WERI-Rb-1 (cell line): Measurements from ENCODE around the gene MEIOB.

Experiments used
- DNase-seq: peaks from one replicate; pipeline ENCODE4 v3.0.0-alpha.2; 2020
- H3K27ac ChIP-seq: fragments of 250-450 bp; sonication (Bioruptor Pico); 2 replicates; pipeline ENCODE4 v1.5.1; 2020; ENCODE audit warnings: mild to moderate bottlenecking, moderate library complexity
- H3K27me3 ChIP-seq: fragments of 250-450 bp; sonication (Bioruptor Pico); 2 replicates; pipeline ENCODE4 v1.5.1; 2021; ENCODE audit warnings: mild to moderate bottlenecking, low read depth, moderate library complexity; ENCODE audit not compliant: insufficient read depth, severe bottlenecking
- H3K36me3 ChIP-seq: fragments of 250-450 bp; sonication (Bioruptor Pico); 2 replicates; pipeline ENCODE4 v1.5.1; 2020; ENCODE audit warnings: mild to moderate bottlenecking, moderate library complexity
- H3K4me3 ChIP-seq: 2 replicates; pipeline ENCODE4 v1.5.1; 2011; ENCODE audit warnings: low read depth, mild to moderate bottlenecking, control low read depth, low read length
- H3K9me3 ChIP-seq: fragments of 250-450 bp; sonication (Bioruptor Pico); 2 replicates; pipeline ENCODE4 v1.5.1; 2021; ENCODE audit warnings: mild to moderate bottlenecking, moderate library complexity; ENCODE audit not compliant: severe bottlenecking
- TF ChIP-seq, protein P1 (sequence below): IDR thresholded peaks from 2 replicates; pipeline ENCODE4 v1.5.1; 2011; ENCODE audit warnings: low read depth, mild to moderate bottlenecking, control low read depth, inconsistent platforms, low read length

Gene MEIOB

DNA sequence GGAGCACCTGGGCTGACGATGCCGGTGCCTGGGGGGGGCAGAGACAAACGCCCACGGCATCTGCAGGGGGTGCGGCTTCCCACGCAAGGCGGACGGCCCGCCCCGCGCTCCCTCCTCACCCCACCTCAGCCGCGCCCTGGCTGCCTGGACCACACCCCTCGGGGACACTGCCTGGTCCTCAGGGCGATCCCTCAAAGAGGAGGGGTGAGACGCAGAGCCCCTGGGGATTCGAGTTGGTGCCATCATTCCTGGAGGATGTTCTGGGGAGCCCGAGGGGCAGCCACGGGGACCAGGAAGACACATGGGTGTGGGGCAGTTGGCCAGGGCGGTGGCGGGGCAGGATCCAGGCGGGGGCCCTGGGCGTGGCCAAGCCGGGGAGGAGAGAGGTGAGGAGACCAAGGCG is 82.3 kb downstream of the MEIOB start:
- TF ChIP-seq, protein P1, sequence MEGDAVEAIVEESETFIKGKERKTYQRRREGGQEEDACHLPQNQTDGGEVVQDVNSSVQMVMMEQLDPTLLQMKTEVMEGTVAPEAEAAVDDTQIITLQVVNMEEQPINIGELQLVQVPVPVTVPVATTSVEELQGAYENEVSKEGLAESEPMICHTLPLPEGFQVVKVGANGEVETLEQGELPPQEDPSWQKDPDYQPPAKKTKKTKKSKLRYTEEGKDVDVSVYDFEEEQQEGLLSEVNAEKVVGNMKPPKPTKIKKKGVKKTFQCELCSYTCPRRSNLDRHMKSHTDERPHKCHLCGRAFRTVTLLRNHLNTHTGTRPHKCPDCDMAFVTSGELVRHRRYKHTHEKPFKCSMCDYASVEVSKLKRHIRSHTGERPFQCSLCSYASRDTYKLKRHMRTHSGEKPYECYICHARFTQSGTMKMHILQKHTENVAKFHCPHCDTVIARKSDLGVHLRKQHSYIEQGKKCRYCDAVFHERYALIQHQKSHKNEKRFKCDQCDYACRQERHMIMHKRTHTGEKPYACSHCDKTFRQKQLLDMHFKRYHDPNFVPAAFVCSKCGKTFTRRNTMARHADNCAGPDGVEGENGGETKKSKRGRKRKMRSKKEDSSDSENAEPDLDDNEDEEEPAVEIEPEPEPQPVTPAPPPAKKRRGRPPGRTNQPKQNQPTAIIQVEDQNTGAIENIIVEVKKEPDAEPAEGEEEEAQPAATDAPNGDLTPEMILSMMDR = no peak
- DNase-seq = no peak
- H3K9me3 ChIP-seq = no peaks in the 10 kb centered on the region
- no peak overlapping the region for H3K4me3 ChIP-seq
- H3K36me3 ChIP-seq = peaks cover 58% of the 10 kb centered on the region
- H3K27ac ChIP-seq = no peak overlapping the region
- no peaks in the 10 kb centered on the region for H3K27me3 ChIP-seq

DNA sequence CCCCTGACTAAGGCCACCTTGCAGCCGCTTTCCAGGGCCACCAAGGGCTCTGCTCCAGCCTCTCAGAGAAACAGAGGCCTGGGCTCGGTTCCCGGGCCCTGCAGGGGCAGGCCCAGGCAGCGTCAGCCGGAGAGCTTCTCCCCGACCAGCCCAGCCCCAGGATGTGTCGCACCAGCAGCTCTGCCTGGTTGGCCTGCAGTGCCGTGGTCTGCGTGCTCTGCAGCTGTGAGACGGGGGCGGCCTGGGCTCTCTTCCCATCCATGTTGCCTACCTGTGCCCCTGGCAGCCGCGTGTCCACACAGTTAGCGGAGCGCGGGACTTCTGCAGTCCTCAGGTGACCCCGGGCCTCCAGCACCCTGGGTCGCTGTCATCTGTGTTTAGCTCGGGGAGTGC is 83.3 kb downstream of the MEIOB start:
- Histone ChIP-seq H3K9me3 (no peaks in the 10 kb centered on the region), H3K27me3 (no peaks in the 10 kb centered on the region), H3K36me3 (peaks cover 63% of the 10 kb centered on the region), H3K27ac (no peak overlapping the region), H3K4me3 (no peak overlapping the region)
- TF ChIP-seq, protein P1 = no peak
- DNase-seq = no peak

DNA sequence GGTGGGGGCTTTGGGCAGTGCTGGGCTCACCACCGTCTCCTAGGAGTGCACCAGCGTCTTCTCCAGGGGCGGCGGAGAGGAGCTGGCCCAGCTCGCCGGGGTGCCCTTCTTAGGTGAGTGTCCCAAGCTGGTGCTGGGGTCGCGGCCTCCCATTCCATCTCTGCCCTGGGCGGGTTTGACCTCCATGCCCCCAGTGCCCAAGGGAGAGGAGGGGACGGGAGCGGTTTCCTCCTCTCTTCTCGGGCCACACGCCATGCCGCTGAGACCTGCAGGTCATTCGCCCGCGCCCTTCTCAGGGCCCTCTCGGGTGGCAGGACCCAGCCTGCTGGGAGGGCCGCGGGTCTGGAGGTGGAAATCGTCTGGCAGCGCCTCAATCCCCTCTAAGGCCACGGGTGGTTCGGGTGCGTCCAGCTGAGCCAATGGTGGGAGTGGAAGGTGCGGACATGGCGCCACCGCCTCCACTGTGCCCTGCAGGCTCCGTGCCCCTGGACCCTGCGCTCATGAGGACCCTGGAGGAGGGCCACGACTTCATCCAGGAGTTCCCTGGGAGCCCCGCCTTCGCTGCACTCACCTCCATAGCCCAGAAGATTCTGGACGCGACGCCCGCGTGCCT is 83.8 kb downstream of the MEIOB start:
- no peaks in the 10 kb centered on the region for H3K27me3 ChIP-seq
- H3K9me3 ChIP-seq = no peaks in the 10 kb centered on the region
- no peak overlapping the region for H3K27ac ChIP-seq
- TF ChIP-seq, protein P1 = no peak
- H3K4me3 ChIP-seq = no peak overlapping the region
- no peak for DNase-seq
- peaks cover 63% of the 10 kb centered on the region for H3K36me3 ChIP-seq

DNA sequence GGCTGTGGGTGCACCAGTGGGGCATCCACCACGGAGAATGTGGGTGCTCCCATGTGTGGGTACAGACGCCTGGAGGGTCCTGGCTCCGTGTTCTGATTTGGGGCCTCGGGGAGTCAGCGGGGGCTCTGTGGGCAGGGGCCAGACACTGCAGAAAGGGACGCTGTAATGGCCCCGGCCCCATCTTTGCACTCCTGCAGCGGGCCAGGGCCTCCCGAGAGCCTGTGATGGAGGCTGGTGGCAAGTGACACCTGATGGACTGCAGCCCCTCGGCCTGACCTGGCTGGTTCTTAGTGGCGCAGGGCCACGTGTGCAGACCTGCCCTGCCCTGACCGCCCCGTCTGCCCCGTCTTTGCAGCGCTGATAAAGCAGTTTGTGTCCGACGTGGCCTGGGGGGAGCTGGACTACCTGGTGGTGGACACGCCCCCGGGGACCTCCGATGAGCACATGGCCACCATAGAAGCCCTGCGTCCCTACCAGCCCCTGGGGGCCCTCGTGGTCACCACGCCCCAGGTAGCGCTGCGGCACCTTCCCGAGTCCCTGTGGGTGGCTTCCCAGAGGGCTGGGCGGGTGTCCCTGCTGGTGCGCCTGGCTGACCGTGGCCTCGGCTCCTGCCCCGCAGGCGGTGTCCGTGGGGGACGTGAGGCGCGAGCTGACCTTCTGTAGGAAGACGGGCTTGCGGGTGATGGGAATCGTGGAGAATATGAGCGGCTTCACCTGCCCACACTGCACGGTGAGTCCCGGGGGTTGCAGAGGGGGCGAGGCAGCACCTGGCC is 84.5 kb downstream of the MEIOB start:
- Histone ChIP-seq H3K9me3 (no peaks in the 10 kb centered on the region), H3K4me3 (no peak overlapping the region), H3K36me3 (peaks cover 63% of the 10 kb centered on the region), H3K27ac (no peak overlapping the region), H3K27me3 (no peaks in the 10 kb centered on the region)
- DNase-seq = no peak
- TF ChIP-seq, protein P1 = no peak

DNA sequence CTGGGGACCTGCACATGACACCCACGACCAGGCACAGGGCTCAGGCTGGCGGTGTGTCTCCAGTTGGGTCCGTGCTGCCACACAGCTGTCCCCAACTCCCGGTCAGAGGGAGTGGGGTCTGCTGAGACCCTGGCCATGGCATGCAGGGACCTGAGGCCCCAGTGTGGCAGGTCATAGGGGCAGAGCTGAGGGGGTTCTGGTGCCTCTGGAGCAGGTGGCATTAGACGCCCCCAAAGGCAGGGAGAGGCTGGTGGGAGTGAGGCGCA is 85.0 kb downstream of the MEIOB start:
- H3K36me3 ChIP-seq = peaks cover 63% of the 10 kb centered on the region

More for the DNA sequence above, 85.0 kb downstream of the MEIOB start:
- TF ChIP-seq, protein P1 = no peak
- DNase-seq = no peak
- no peaks in the 10 kb centered on the region for H3K9me3 ChIP-seq
- no peaks in the 10 kb centered on the region for H3K27me3 ChIP-seq
- no peak overlapping the region for H3K4me3 ChIP-seq
- no peak overlapping the region for H3K27ac ChIP-seq
